Chondrocyte (in vitro differentiated cells): ENCODE measurements around the gene EVI2B. TPM values are rescaled to one million over a fixed set of nuclear protein-coding genes. Genes with fewer than 3 reads are reported as not detected.

ENCODE experiments used
- DNase-seq: peaks from one replicate; pipeline ENCODE4 v3.0.0; 2021; ENCODE audit warnings: mixed read lengths, low spot score
- H3K27ac Mint-ChIP-seq: one replicate; pipeline ENCODE4 v1.8.0; 2021; ENCODE audit warnings: mild to moderate bottlenecking, moderate library complexity, mixed read lengths; ENCODE audit not compliant: unreplicated experiment
- H3K27me3 Mint-ChIP-seq: 2 replicates; pipeline ENCODE4 v1.8.0; 2021; ENCODE audit warnings: low read depth, mixed read lengths
- H3K36me3 Mint-ChIP-seq: 2 replicates; pipeline ENCODE4 v1.8.0; 2021; ENCODE audit warnings: low read depth, mixed read lengths
- H3K4me1 Mint-ChIP-seq: 2 replicates; pipeline ENCODE4 v1.8.0; 2021; ENCODE audit warnings: low read depth, mild to moderate bottlenecking, mixed read lengths
- H3K4me3 Mint-ChIP-seq: one replicate; pipeline ENCODE4 v1.8.0; 2021; ENCODE audit warnings: mild to moderate bottlenecking, moderate library complexity, mixed read lengths; ENCODE audit not compliant: unreplicated experiment
- H3K9me3 Mint-ChIP-seq: 2 replicates; pipeline ENCODE4 v1.8.0; 2021; ENCODE audit warnings: low read depth, mixed read lengths
- CTCF ChIP-seq: fragments of 200-600 bp; sonication (generic); IDR thresholded peaks from 2 replicates; pipeline ENCODE4 v1.5.0; 2021; ENCODE audit warnings: antibody characterized with exemption, mild to moderate bottlenecking, moderate library complexity
- total RNA-seq: library from RNA; stranded (reverse); gene quantifications from 3 replicates; pipeline ENCODE4 v1.2.1, GENCODE V29; 2021

EVI2B gene
- total RNA-seq, 1 donor from 2014 or later: not detected

GRCh38 chr17:31279401-31279800, 34.5 kb downstream of the EVI2B start:
- Mint-ChIP-seq H3K4me1 (peaks cover 3% of the 10 kb centered on the region), H3K9me3 (no peaks in the 10 kb centered on the region), H3K4me3 (no peak overlapping the region), H3K36me3 (peaks cover 24% of the 10 kb centered on the region), H3K27ac (no peak overlapping the region), H3K27me3 (no peaks in the 10 kb centered on the region)
- TF ChIP-seq CTCF: no peak
- DNase-seq: no peak

- no peaks in the 10 kb centered on the region for H3K9me3 Mint-ChIP-seq
- no peak for DNase-seq
- no peak overlapping the region for H3K4me3 Mint-ChIP-seq
- peaks cover 15% of the 10 kb centered on the region for H3K4me1 Mint-ChIP-seq
- no peak overlapping the region for H3K27ac Mint-ChIP-seq
- no peaks in the 10 kb centered on the region for H3K27me3 Mint-ChIP-seq
- peaks cover 25% of the 10 kb centered on the region for H3K36me3 Mint-ChIP-seq
- no peak for TF ChIP-seq CTCF
These were observed 38.7 kb downstream of the EVI2B start for GRCh38 chr17:31275116-31275515.

GRCh38 chr17:31274252-31274651, 39.6 kb downstream of the EVI2B start:
- H3K27me3 Mint-ChIP-seq: no peaks in the 10 kb centered on the region
- no peak overlapping the region for H3K4me3 Mint-ChIP-seq
- DNase-seq: no peak
- H3K27ac Mint-ChIP-seq: no peak overlapping the region
- H3K9me3 Mint-ChIP-seq: no peaks in the 10 kb centered on the region
- peaks cover 25% of the 10 kb centered on the region for H3K36me3 Mint-ChIP-seq
- H3K4me1 Mint-ChIP-seq: peaks cover 24% of the 10 kb centered on the region
- no peak for TF ChIP-seq CTCF

GRCh38 chr17:31273516-31273915, 40.3 kb downstream of the EVI2B start:
- H3K27ac Mint-ChIP-seq: no peak overlapping the region
- no peaks in the 10 kb centered on the region for H3K9me3 Mint-ChIP-seq
- H3K4me3 Mint-ChIP-seq: no peak overlapping the region
- DNase-seq: no peak
- TF ChIP-seq CTCF: no peak
- H3K27me3 Mint-ChIP-seq: no peaks in the 10 kb centered on the region
- peaks cover 30% of the 10 kb centered on the region for H3K4me1 Mint-ChIP-seq
- peaks cover 25% of the 10 kb centered on the region for H3K36me3 Mint-ChIP-seq

GRCh38 chr17:31272803-31273202, 41.1 kb downstream of the EVI2B start:
- H3K27me3 Mint-ChIP-seq: no peaks in the 10 kb centered on the region
- TF ChIP-seq CTCF: no peak
- H3K4me3 Mint-ChIP-seq: no peak overlapping the region
- no peaks in the 10 kb centered on the region for H3K9me3 Mint-ChIP-seq
- peaks cover 37% of the 10 kb centered on the region for H3K4me1 Mint-ChIP-seq
- peaks cover 22% of the 10 kb centered on the region for H3K36me3 Mint-ChIP-seq
- H3K27ac Mint-ChIP-seq: no peak overlapping the region
- DNase-seq: no peak
